GM12878 (cell line): Measurements from ENCODE around the gene SNX17. TPM values are rescaled to one million over a fixed set of nuclear protein-coding genes. Genes with fewer than 3 reads are reported as not detected.

Experiments used
- CREB1 ChIP-seq: IDR thresholded peaks from 2 replicates; pipeline ENCODE4 v1.6.1; 2012; ENCODE audit warnings: low read depth, mild to moderate bottlenecking, inconsistent platforms
- EP300 ChIP-seq, 2 experiments: fragments of 150-350 bp in 1 of 2; IDR thresholded peaks; 2 replicates each; pipeline ENCODE4 v1.6.1; 2011 to 2012; ENCODE audit warnings: low read depth in 2 of 2, low read length in 2 of 2, borderline replicate concordance in 1 of 2, improper control_type of control experiment in 1 of 2, inconsistent platforms in 1 of 2; ENCODE audit not compliant: control insufficient read depth in 1 of 2
- ESRRA ChIP-seq: IDR thresholded peaks from 2 replicates; pipeline ENCODE4 v1.6.1; 2012; ENCODE audit warnings: mild to moderate bottlenecking, low read length, improper control_type of control experiment
- IKZF1 ChIP-seq: fragments of 450-650 bp; conservative IDR thresholded peaks from 2 replicates; pipeline ENCODE4 v1.6.1; 2017; ENCODE audit warnings: antibody characterized with exemption, mild to moderate bottlenecking
- IKZF2 ChIP-seq, 2 experiments: fragments of 450-650 bp; IDR thresholded peaks; 2 replicates each; pipeline ENCODE4 v1.6.1; 2017; ENCODE audit warnings: mild to moderate bottlenecking in 2 of 2, moderate library complexity in 2 of 2
- MXI1 ChIP-seq: fragments of 150-350 bp; IDR thresholded peaks from 2 replicates; pipeline ENCODE4 v1.6.1; 2011; ENCODE audit warnings: low read depth, mild to moderate bottlenecking, inconsistent platforms, low read length, improper control_type of control experiment
- NBN ChIP-seq: fragments of 450-650 bp; IDR thresholded peaks from 2 replicates; pipeline ENCODE4 v1.6.1; 2016
- NFIC ChIP-seq: IDR thresholded peaks from 2 replicates; pipeline ENCODE4 v1.6.1; 2012; ENCODE audit warnings: low read depth, mild to moderate bottlenecking, inconsistent platforms, low read length, moderate library complexity
- NFYA ChIP-seq: IDR thresholded peaks from 2 replicates; pipeline ENCODE4 v1.6.1; 2011; ENCODE audit warnings: low read depth, mild to moderate bottlenecking, low read length, improper control_type of control experiment, borderline replicate concordance
- NR2C1 ChIP-seq: fragments of 450-650 bp; IDR thresholded peaks from 2 replicates; pipeline ENCODE4 v1.6.1; 2017; ENCODE audit warnings: antibody characterized with exemption, mild to moderate bottlenecking, moderate library complexity
- POLR2AphosphoS2 ChIP-seq: IDR thresholded peaks from 2 replicates; pipeline ENCODE4 v1.6.1; 2011; ENCODE audit warnings: low read depth, mild to moderate bottlenecking, low read length, improper control_type of control experiment, moderate library complexity
- RCOR1 ChIP-seq: conservative IDR thresholded peaks from 2 replicates; pipeline ENCODE4 v1.6.1; 2012; ENCODE audit warnings: low read depth, low read length, improper control_type of control experiment
- SMAD1 ChIP-seq: fragments of 450-650 bp; IDR thresholded peaks from 2 replicates; pipeline ENCODE4 v1.6.1; 2018; ENCODE audit warnings: mild to moderate bottlenecking, low read depth; ENCODE audit not compliant: partially characterized antibody
- TAF1 ChIP-seq: IDR thresholded peaks from 2 replicates; pipeline ENCODE4 v1.6.1; 2011; ENCODE audit warnings: mild to moderate bottlenecking, low read depth, low read length, borderline replicate concordance
- TCF3 ChIP-seq: IDR thresholded peaks from 2 replicates; pipeline ENCODE4 v1.6.1; 2012; ENCODE audit warnings: low read depth, mild to moderate bottlenecking, low read length, borderline replicate concordance; ENCODE audit not compliant: insufficient read depth
- ZNF274 ChIP-seq: IDR thresholded peaks from one replicate; pipeline ENCODE4 v1.8.0; 2011; ENCODE audit not compliant: insufficient read length, insufficient read depth
- ZNF384 ChIP-seq: IDR thresholded peaks from 2 replicates; pipeline ENCODE4 v1.6.1; 2012; ENCODE audit warnings: low read depth, mild to moderate bottlenecking, low read length, improper control_type of control experiment, borderline replicate concordance
- ZNF592 ChIP-seq: fragments of 450-650 bp; IDR thresholded peaks from 2 replicates; pipeline ENCODE4 v1.6.1; 2017; ENCODE audit warnings: mild to moderate bottlenecking, moderate library complexity
- ZSCAN29 ChIP-seq: fragments of 450-650 bp; IDR thresholded peaks from 2 replicates; pipeline ENCODE4 v1.6.1; 2017; ENCODE audit warnings: mild to moderate bottlenecking, moderate library complexity
- ZZZ3 ChIP-seq: IDR thresholded peaks from 2 replicates; pipeline ENCODE4 v1.6.1; 2011; ENCODE audit warnings: low read depth; ENCODE audit not compliant: control insufficient read depth, insufficient read length
- polyA plus RNA-seq, 11 experiments: library from polyadenylated mRNA; depleted of rRNA in 4 of 11; unstranded in 6 of 11; stranded (reverse) in 5 of 11; fragments of >200 nt; fragmentation: Nextera tagmentation in 4 of 11; fragmentation: Illumina TruSeq in 1 of 11; extraction: Ambion mirVana in 4 of 11; extraction: Trizol in 1 of 11; gene quantifications; 1 replicate in 1 of 11; 2 replicates in 10 of 11; pipeline versions ENCODE4 v1.2.1 to v1.2.3, GENCODE V29; 2011 to 2016; ENCODE audit warnings: inconsistent platforms in 2 of 11, missing spikeins in 2 of 11, low read depth in 1 of 11
- total RNA-seq, 4 experiments: library from RNA; depleted of rRNA in 3 of 4; stranded (reverse); fragments of >200 nt in 3 of 4; fragmentation: Illumina TruSeq in 1 of 4; extraction: Trizol in 1 of 4; gene quantifications; 2 replicates each; pipeline versions ENCODE4 v1.2.1 to v1.2.3, GENCODE V29; 2013 to 2021
- TF ChIP-seq, protein P1 (sequence below): IDR thresholded peaks from 2 replicates; pipeline ENCODE4 v1.6.1; 2011; ENCODE audit warnings: low read depth, mild to moderate bottlenecking, low read length, moderate library complexity, borderline replicate concordance; ENCODE audit errors: extremely low read depth
- TF ChIP-seq, protein P2 (sequence below): IDR thresholded peaks from 2 replicates; pipeline ENCODE4 v1.6.1; 2011; ENCODE audit warnings: borderline replicate concordance, low read depth, mild to moderate bottlenecking, moderate library complexity, low read length; ENCODE audit not compliant: insufficient read depth, poor library complexity, severe bottlenecking

Gene SNX17
- total and polyA plus RNA-seq, 10 of the 15 experiments (the other 5 are each of a cell fraction or from before 2014, with no cell fraction given), result 6.5 to 116 (median 84.4) TPM

GRCh38 chr2:27322766-27323595 is 47.4 kb upstream of the SNX17 start, which contains the start of gene MPV17 (continued):
- 0 out of 2 replicates have a peak, but pooled peaks have one; percentile 11 for TF ChIP-seq RCOR1
- 0 out of 4 replicates have a peak, but pooled peaks of 1 of the 2 experiments have one; percentile 53 for TF ChIP-seq IKZF2 (IDR thresholded peaks at IDR 0.05)
- TF ChIP-seq ZNF384, result no peak
- no peak for TF ChIP-seq NFYA
- TF ChIP-seq NFIC, result peak; percentile 38; the same call in 1 of the 2 replicates
- TF ChIP-seq NBN, result peak; percentile 59; the same call in 1 of the 2 replicates
- no peak for TF ChIP-seq ESRRA
- TF ChIP-seq ZNF592, result no peak
- TF ChIP-seq EP300 (IDR thresholded peaks at IDR 0.05; ENCODE audit: borderline replicate concordance in 1 of 2, control insufficient read depth in 1 of 2, low read depth in 2 of 2, low read length in 2 of 2), result 0 out of 4 replicates have a peak, but pooled peaks of 1 of the 2 experiments have one; percentile 12
- TF ChIP-seq ZZZ3, result no peak
- no peak for TF ChIP-seq SMAD1
- TF ChIP-seq IKZF1, result peak; percentile 53
- no peak for TF ChIP-seq ZSCAN29
- peak; percentile 97 for TF ChIP-seq POLR2AphosphoS2
- peak; percentile 85 for TF ChIP-seq TAF1
- TF ChIP-seq, protein P1, sequence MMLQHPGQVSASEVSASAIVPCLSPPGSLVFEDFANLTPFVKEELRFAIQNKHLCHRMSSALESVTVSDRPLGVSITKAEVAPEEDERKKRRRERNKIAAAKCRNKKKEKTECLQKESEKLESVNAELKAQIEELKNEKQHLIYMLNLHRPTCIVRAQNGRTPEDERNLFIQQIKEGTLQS, result peak; percentile 80; the same call in 1 of the 2 replicates
- TF ChIP-seq MXI1, result peak; percentile 93
- TF ChIP-seq CREB1, result peak; percentile 52; the same call in 1 of the 2 replicates
- no peak for TF ChIP-seq ZNF274
- TF ChIP-seq, protein P2, sequence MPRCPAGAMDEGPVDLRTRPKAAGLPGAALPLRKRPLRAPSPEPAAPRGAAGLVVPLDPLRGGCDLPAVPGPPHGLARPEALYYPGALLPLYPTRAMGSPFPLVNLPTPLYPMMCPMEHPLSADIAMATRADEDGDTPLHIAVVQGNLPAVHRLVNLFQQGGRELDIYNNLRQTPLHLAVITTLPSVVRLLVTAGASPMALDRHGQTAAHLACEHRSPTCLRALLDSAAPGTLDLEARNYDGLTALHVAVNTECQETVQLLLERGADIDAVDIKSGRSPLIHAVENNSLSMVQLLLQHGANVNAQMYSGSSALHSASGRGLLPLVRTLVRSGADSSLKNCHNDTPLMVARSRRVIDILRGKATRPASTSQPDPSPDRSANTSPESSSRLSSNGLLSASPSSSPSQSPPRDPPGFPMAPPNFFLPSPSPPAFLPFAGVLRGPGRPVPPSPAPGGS, result peak; percentile 72
- TF ChIP-seq TCF3, result 0 out of 2 replicates have a peak, but pooled peaks have one; percentile 15
- no peak for TF ChIP-seq NR2C1
